Activated CD4-positive, alpha-beta T cell treated with anti-CD3 and anti-CD28 coated beads for 24 hours (primary cell): ENCODE measurements around the gene GMPR.
"Not testable (repeated sequence)": the region's sequence is repeated elsewhere in the genome, so short reads cannot be mapped to it uniquely, and the experiment has no call there.

ENCODE experiments used
- DNase-seq, 2 donors: peaks; one replicate each; pipeline ENCODE4 v3.0.0-alpha.2; 2020; ENCODE audit warnings: low read depth in 2 of 2

Gene GMPR

GRCh38 chr6:16225062-16225731, 13.2 kb upstream of the GMPR start:
- DNase-seq: not testable (repeated sequence)

- not testable (repeated sequence) for DNase-seq
These were observed 12.0 kb upstream of the GMPR start for GRCh38 chr6:16226117-16227047.

- no peak for DNase-seq
These were observed 11.3 kb upstream of the GMPR start for GRCh38 chr6:16227048-16227562.

- no peak for DNase-seq
These were observed 10.8 kb upstream of the GMPR start for GRCh38 chr6:16227605-16228004.

- no peak for DNase-seq
These were observed 10.3 kb upstream of the GMPR start for GRCh38 chr6:16228043-16228442.

GRCh38 chr6:16228709-16229665, 9.4 kb upstream of the GMPR start:
- DNase-seq: no peak

- no peak for DNase-seq
These were observed 8.7 kb upstream of the GMPR start for GRCh38 chr6:16229700-16230099.

- no peak for DNase-seq
These were observed 7.4 kb upstream of the GMPR start for GRCh38 chr6:16230953-16231352.

GRCh38 chr6:16232086-16232485, 6.3 kb upstream of the GMPR start:
- DNase-seq: no peak

GRCh38 chr6:16236009-16236501, 2.3 kb upstream of the GMPR start:
- no peak for DNase-seq

- no peak for DNase-seq
These were observed 1.7 kb upstream of the GMPR start for GRCh38 chr6:16236631-16237199.

- DNase-seq: no peak
These were observed 1.1 kb upstream of the GMPR start for GRCh38 chr6:16237242-16237641.

- DNase-seq: no peak
These were observed 793 bp downstream of the GMPR start for GRCh38 chr6:16238963-16239797.

- DNase-seq: no peak
These were observed 1.4 kb downstream of the GMPR start for GRCh38 chr6:16239798-16240123.

GRCh38 chr6:16240589-16241320, 2.4 kb downstream of the GMPR start:
- DNase-seq: no peak

GRCh38 chr6:16241321-16241689, 2.9 kb downstream of the GMPR start:
- DNase-seq: no peak

GRCh38 chr6:16243055-16243454, 4.7 kb downstream of the GMPR start:
- DNase-seq: no peak

- no peak for DNase-seq
These were observed 5.3 kb downstream of the GMPR start for GRCh38 chr6:16243664-16244063.

GRCh38 chr6:16244446-16244845, 6.1 kb downstream of the GMPR start:
- no peak for DNase-seq
